ENCODE measurements around the gene ZHX3. TPM values are rescaled to one million over a fixed set of nuclear protein-coding genes. Genes with fewer than 3 reads are reported as not detected.

Gene ZHX3
- total and polyA plus RNA-seq, 2 donors, result 4.1 to 4.2 TPM

DNA sequence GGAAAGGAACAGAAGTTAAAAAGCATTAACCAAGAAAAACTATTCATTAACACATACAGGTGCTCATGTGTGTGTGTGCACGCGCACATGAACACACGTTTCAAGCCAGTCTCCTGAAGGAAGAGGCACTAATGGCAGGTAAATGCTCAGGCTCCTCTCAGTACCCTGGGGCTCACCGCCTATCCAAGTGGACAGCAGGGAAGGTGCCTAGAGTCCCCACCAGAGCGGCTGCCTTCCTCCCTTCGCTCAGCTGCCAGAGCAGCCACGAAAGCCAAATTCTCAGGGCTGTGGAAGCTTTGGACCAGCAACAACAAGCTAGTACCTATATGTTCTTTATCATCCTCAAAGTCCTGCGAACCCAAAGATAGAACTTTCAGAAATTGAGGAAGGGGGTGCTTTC is 137.6 kb downstream of the ZHX3 start:
- DNase-seq (ENCODE audit: low read depth in 6 of 9, low spot score in 9 of 9), result no peak
- Histone ChIP-seq H3K36me3 (ENCODE audit: control insufficient read depth in 2 of 2, insufficient read depth in 2 of 2, low read length in 1 of 2) (peaks cover 36 to 50% of the 10 kb centered on the region in 2 donors), H3K27me3 (ENCODE audit: control insufficient read depth in 2 of 2, insufficient read depth in 1 of 2, low read length in 1 of 2) (no peaks in the 10 kb centered on the region), H3K4me1 (ENCODE audit: control insufficient read depth in 2 of 2, insufficient read depth in 2 of 2, low read length in 2 of 2) (no peaks in the 10 kb centered on the region), H3K4me3 (ENCODE audit: low read length in 2 of 2) (no peak overlapping the region), H3K27ac (ENCODE audit: low read depth in 1 of 2, low read length in 1 of 2) (no peak overlapping the region), H3K9me3 (ENCODE audit: control insufficient read depth in 2 of 2, insufficient read depth in 1 of 2, low read length in 1 of 2) (no peaks in the 10 kb centered on the region)
- 97% methylated on average over 8 of the region's 8 CpGs for WGBS

DNA sequence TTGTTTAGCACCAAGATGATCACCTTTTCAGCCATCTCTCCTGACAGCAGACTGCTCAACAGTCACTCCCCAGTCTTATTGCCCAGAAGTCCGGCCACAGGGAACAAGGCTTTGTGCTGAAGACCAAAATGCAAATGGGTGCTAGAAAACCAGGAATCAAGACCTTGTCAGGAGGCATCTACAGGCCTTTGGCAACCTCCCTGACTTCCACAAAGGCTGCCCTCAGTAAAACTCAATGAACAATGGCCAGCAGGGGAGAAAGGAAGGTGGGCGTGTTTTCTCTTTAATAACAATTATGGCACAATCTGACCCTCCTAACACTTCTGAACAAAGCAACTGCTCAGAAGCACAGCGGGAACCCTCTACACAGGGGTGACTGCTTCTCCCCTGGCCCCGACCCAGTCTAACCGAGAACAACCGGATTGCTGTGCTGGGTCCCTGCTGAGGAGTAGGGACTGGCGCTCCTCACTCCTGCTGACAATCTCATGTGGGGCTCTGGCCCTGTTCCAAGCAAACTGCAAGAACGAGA is 138.6 kb downstream of the ZHX3 start:
- H3K27ac ChIP-seq (ENCODE audit: low read depth in 1 of 2, low read length in 1 of 2), result peak overlapping the region in 1 of 2 donors; percentile 40
- 96% methylated on average over 8 of the region's 8 CpGs for WGBS
- no peaks in the 10 kb centered on the region for H3K4me1 ChIP-seq (ENCODE audit: control insufficient read depth in 2 of 2, insufficient read depth in 2 of 2, low read length in 2 of 2)

DNA sequence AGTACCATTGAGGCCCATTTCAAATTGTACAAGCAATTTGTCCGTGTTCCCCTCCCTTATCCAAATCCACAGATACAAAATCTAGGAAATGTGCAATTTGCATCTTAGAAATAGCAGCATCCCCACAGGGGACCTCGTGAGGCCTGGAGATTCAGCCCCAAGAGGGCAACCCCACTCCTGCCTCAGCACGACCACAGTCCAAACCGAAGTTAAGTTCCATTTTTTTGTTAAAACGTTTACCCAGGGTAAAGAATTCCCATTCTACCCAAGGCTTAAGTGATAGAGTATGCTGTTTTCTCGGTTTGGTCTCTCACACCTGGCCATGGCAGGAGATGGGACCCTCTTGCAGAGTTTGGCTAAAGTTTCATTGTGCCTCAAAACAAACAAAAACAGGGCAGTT is 139.0 kb downstream of the ZHX3 start:
- H3K27ac ChIP-seq (ENCODE audit: low read depth in 1 of 2, low read length in 1 of 2), result no peak overlapping the region
- no peak overlapping the region for H3K4me3 ChIP-seq (ENCODE audit: low read length in 2 of 2)
- WGBS, result 97% methylated on average over 6 of the region's 6 CpGs
- peaks cover 51 to 63% of the 10 kb centered on the region in 2 donors for H3K36me3 ChIP-seq (ENCODE audit: control insufficient read depth in 2 of 2, insufficient read depth in 2 of 2, low read length in 1 of 2)
- no peaks in the 10 kb centered on the region for H3K4me1 ChIP-seq (ENCODE audit: control insufficient read depth in 2 of 2, insufficient read depth in 2 of 2, low read length in 2 of 2)
- no peak for DNase-seq (ENCODE audit: low read depth in 6 of 9, low spot score in 9 of 9)
- H3K27me3 ChIP-seq (ENCODE audit: control insufficient read depth in 2 of 2, insufficient read depth in 1 of 2, low read length in 1 of 2), result no peaks in the 10 kb centered on the region
- no peaks in the 10 kb centered on the region for H3K9me3 ChIP-seq (ENCODE audit: control insufficient read depth in 2 of 2, insufficient read depth in 1 of 2, low read length in 1 of 2)

More for the DNA sequence above, 138.6 kb downstream of the ZHX3 start:
- Histone ChIP-seq H3K4me3 (ENCODE audit: low read length in 2 of 2) (no peak overlapping the region), H3K9me3 (ENCODE audit: control insufficient read depth in 2 of 2, insufficient read depth in 1 of 2, low read length in 1 of 2) (no peaks in the 10 kb centered on the region), H3K27me3 (ENCODE audit: control insufficient read depth in 2 of 2, insufficient read depth in 1 of 2, low read length in 1 of 2) (no peaks in the 10 kb centered on the region), H3K36me3 (ENCODE audit: control insufficient read depth in 2 of 2, insufficient read depth in 2 of 2, low read length in 1 of 2) (peaks cover 46 to 58% of the 10 kb centered on the region in 2 donors)
- DNase-seq (ENCODE audit: low read depth in 6 of 9, low spot score in 9 of 9), result no peak

DNA sequence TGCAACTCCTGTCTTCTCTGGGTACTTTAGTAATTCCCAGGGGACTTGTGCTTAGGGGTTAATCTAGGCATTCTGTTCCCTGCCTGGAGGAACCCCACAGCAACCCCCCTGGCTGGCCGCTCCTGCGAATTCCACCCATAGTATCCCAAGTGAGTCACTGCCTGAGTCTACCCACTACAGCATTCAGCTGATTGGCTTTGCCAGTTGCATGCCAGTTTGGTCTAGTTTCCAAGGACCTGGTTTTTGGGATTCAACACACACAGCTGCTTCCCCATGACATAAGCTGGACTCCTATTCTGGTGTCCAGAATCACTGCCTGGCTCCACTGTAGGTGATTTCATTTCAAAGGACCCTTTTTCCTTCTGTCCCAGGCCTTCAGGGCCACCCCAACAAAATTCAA is 139.9 kb downstream of the ZHX3 start:
- H3K27ac ChIP-seq (ENCODE audit: low read depth in 1 of 2, low read length in 1 of 2), result no peak overlapping the region
- H3K36me3 ChIP-seq (ENCODE audit: control insufficient read depth in 2 of 2, insufficient read depth in 2 of 2, low read length in 1 of 2), result peaks cover 59 to 66% of the 10 kb centered on the region in 2 donors
- WGBS, result 97% methylated on average over 2 of the region's 2 CpGs
- no peaks in the 10 kb centered on the region for H3K27me3 ChIP-seq (ENCODE audit: control insufficient read depth in 2 of 2, insufficient read depth in 1 of 2, low read length in 1 of 2)
- DNase-seq (ENCODE audit: low read depth in 6 of 9, low spot score in 9 of 9), result no peak
- H3K9me3 ChIP-seq (ENCODE audit: control insufficient read depth in 2 of 2, insufficient read depth in 1 of 2, low read length in 1 of 2), result no peaks in the 10 kb centered on the region
- no peak overlapping the region for H3K4me3 ChIP-seq (ENCODE audit: low read length in 2 of 2)
- no peaks in the 10 kb centered on the region for H3K4me1 ChIP-seq (ENCODE audit: control insufficient read depth in 2 of 2, insufficient read depth in 2 of 2, low read length in 2 of 2)

DNA sequence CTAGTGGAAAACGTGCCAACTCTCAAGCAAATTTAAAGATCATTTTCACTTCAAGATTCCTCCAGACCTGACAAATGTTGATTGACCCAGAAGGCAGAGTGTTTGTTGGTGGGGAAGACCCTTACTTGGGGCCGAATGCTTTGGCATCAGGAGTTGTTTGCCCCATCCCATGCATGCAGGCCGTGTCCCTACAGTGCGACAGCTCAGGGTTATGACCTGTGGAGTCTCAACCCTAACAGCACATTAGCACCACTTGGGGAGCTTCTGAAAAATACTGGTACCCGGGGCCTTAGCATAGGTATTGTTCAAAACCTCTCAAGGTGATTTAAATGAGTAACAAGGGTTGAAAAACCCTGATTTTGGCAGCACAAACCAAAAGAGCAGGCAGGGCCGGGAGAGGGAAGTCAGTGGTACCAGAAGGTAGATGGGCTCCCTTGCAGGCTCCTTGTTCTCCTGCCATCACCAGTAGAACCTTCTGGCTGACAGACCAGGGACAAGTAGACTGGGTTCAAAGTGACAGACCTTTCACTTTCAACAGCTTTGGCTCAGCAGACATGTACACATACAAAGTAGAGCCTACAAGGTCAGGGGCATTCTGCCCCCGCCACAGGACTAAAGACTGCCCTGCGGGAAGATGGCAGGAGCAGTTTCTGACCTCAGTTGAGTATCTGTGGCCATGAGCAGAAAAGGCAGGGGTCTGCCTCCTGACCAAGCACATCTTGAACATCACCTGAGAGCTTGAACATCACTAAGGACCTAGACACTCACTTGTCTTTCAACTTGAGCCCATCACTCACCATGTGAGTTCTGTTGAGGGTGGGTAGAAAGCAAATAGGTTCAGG is 140.6 kb downstream of the ZHX3 start:
- H3K4me3 ChIP-seq (ENCODE audit: low read length in 2 of 2), result no peak overlapping the region
- peaks cover 66 to 68% of the 10 kb centered on the region in 2 donors for H3K36me3 ChIP-seq (ENCODE audit: control insufficient read depth in 2 of 2, insufficient read depth in 2 of 2, low read length in 1 of 2)
- no peaks in the 10 kb centered on the region for H3K9me3 ChIP-seq (ENCODE audit: control insufficient read depth in 2 of 2, insufficient read depth in 1 of 2, low read length in 1 of 2)
- DNase-seq (ENCODE audit: low read depth in 6 of 9, low spot score in 9 of 9), result no peak
- 97% methylated on average over 8 of the region's 8 CpGs for WGBS
- peak overlapping the region in 1 of 2 donors; percentile 61 for H3K27ac ChIP-seq (ENCODE audit: low read depth in 1 of 2, low read length in 1 of 2)
- H3K27me3 ChIP-seq (ENCODE audit: control insufficient read depth in 2 of 2, insufficient read depth in 1 of 2, low read length in 1 of 2), result no peaks in the 10 kb centered on the region
- no peaks in the 10 kb centered on the region for H3K4me1 ChIP-seq (ENCODE audit: control insufficient read depth in 2 of 2, insufficient read depth in 2 of 2, low read length in 2 of 2)

DNA sequence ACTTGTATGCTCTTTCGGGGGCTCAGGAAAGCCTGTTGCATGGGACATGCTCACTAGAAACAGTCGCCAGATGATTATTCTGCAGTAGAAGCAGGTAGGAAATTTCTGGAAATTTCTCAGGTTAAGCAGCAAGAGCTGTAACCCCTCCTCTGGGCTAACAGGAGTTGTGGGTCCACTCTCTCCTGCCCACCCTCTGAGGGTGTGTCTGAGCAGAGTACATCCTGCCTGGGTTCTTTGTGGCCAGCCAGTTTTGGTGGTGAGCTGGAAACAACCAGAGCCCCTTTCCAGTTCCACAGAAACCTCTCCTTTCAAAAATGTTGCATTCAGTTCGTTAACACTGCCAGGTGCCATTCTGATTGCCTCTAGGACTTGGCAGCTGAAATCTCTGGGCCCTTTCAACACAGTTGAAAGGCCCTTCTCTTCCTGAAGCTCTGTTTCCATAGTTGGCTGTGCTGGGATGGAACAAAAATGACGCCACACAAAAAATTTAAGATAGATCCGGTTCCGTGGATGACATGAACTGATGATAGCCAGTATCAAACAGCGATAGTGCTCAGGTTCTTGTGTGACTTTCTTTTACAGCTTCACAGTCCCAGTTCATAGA is 141.7 kb downstream of the ZHX3 start:
- no peaks in the 10 kb centered on the region for H3K9me3 ChIP-seq (ENCODE audit: control insufficient read depth in 2 of 2, insufficient read depth in 1 of 2, low read length in 1 of 2)
- H3K27ac ChIP-seq (ENCODE audit: low read depth in 1 of 2, low read length in 1 of 2), result peak overlapping the region in 1 of 2 donors; percentile 2
- 96% methylated on average over 7 of the region's 7 CpGs for WGBS
- DNase-seq (ENCODE audit: low read depth in 6 of 9, low spot score in 9 of 9), result no peak
- H3K36me3 ChIP-seq (ENCODE audit: control insufficient read depth in 2 of 2, insufficient read depth in 2 of 2, low read length in 1 of 2), result peaks cover 75 to 76% of the 10 kb centered on the region in 2 donors
- H3K4me1 ChIP-seq (ENCODE audit: control insufficient read depth in 2 of 2, insufficient read depth in 2 of 2, low read length in 2 of 2), result no peaks in the 10 kb centered on the region
- H3K27me3 ChIP-seq (ENCODE audit: control insufficient read depth in 2 of 2, insufficient read depth in 1 of 2, low read length in 1 of 2), result no peaks in the 10 kb centered on the region
- H3K4me3 ChIP-seq (ENCODE audit: low read length in 2 of 2), result no peak overlapping the region

DNA sequence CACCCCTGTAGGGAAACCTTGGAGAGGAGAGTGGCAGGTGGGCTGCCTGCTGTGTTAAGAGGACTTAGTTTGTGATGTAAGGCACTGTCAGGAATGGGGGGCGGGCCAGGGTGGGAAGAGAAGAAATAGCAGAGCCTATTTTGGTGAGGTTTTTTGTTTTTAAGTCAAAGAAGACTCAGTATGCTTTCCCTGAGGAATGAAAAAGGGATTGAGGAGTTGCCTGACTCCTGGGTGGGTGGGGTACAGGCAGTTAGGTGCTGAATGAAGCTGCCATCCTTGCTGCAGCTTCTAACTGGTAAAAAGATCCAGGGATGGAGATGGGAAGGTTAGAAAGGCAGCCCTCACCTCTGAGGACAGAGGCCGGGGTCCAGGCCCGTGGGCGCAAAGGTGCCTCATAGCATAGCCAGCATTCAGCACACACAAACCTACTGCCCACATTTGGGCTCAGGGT is 142.3 kb downstream of the ZHX3 start:
- no peak for DNase-seq (ENCODE audit: low read depth in 6 of 9, low spot score in 9 of 9)
- H3K9me3 ChIP-seq (ENCODE audit: control insufficient read depth in 2 of 2, insufficient read depth in 1 of 2, low read length in 1 of 2), result no peaks in the 10 kb centered on the region
- H3K4me1 ChIP-seq (ENCODE audit: control insufficient read depth in 2 of 2, insufficient read depth in 2 of 2, low read length in 2 of 2), result no peaks in the 10 kb centered on the region
- no peak overlapping the region for H3K4me3 ChIP-seq (ENCODE audit: low read length in 2 of 2)
- peaks cover 75 to 82% of the 10 kb centered on the region in 2 donors for H3K36me3 ChIP-seq (ENCODE audit: control insufficient read depth in 2 of 2, insufficient read depth in 2 of 2, low read length in 1 of 2)
- H3K27ac ChIP-seq (ENCODE audit: low read depth in 1 of 2, low read length in 1 of 2), result no peak overlapping the region
- no peaks in the 10 kb centered on the region for H3K27me3 ChIP-seq (ENCODE audit: control insufficient read depth in 2 of 2, insufficient read depth in 1 of 2, low read length in 1 of 2)
- 98% methylated on average over 4 of the region's 4 CpGs for WGBS

DNA sequence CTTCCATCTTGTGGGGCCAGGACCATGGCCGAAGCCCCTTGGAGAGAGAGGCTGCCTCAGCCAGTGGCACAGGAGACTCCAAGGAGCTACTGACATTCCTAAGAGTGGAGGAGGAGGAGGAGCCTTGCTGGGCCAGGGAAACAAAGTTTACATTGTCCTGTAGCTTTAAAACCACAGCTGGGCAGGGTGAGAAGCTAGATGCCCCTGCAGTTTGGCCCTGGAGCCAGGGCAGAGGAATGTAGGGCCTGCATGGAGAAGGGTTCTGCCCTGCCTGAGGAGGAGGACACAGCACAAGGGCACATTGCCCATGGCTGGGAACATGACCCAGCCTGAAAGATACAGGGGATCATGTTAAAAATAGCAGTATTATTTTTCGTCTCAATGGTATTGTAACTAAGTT is 142.7 kb downstream of the ZHX3 start:
- Histone ChIP-seq H3K27ac (ENCODE audit: low read depth in 1 of 2, low read length in 1 of 2) (no peak overlapping the region), H3K4me3 (ENCODE audit: low read length in 2 of 2) (no peak overlapping the region), H3K9me3 (ENCODE audit: control insufficient read depth in 2 of 2, insufficient read depth in 1 of 2, low read length in 1 of 2) (no peaks in the 10 kb centered on the region), H3K36me3 (ENCODE audit: control insufficient read depth in 2 of 2, insufficient read depth in 2 of 2, low read length in 1 of 2) (peaks cover 77 to 87% of the 10 kb centered on the region in 2 donors), H3K4me1 (ENCODE audit: control insufficient read depth in 2 of 2, insufficient read depth in 2 of 2, low read length in 2 of 2) (no peaks in the 10 kb centered on the region), H3K27me3 (ENCODE audit: control insufficient read depth in 2 of 2, insufficient read depth in 1 of 2, low read length in 1 of 2) (no peaks in the 10 kb centered on the region)
- DNase-seq (ENCODE audit: low read depth in 6 of 9, low spot score in 9 of 9), result no peak
- 98% methylated on average over 2 of the region's 2 CpGs for WGBS

DNA sequence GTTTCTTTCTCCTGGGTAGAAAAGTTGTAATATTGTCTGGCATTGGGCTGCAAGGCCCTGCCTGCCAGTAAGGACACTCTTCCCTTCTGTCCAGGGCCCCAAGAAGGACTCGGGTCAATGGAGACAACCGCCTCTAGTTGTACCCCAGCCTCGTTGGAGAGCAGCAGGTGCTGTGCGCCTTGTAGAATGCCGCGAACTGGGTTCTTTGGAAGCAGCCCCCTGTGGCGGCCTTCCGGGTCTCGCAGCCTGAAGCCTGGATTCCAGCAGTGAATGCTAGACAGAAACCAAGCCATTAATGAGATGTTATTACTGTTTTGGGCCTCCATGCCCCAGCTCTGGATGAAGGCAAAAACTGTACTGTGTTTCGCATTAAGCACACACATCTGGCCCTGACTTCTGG is 143.2 kb downstream of the ZHX3 start:
- H3K27me3 ChIP-seq (ENCODE audit: control insufficient read depth in 2 of 2, insufficient read depth in 1 of 2, low read length in 1 of 2), result no peaks in the 10 kb centered on the region
- no peaks in the 10 kb centered on the region for H3K4me1 ChIP-seq (ENCODE audit: control insufficient read depth in 2 of 2, insufficient read depth in 2 of 2, low read length in 2 of 2)
- no peak overlapping the region for H3K4me3 ChIP-seq (ENCODE audit: low read length in 2 of 2)
- no peaks in the 10 kb centered on the region for H3K9me3 ChIP-seq (ENCODE audit: control insufficient read depth in 2 of 2, insufficient read depth in 1 of 2, low read length in 1 of 2)
- H3K27ac ChIP-seq (ENCODE audit: low read depth in 1 of 2, low read length in 1 of 2), result no peak overlapping the region
- peaks cover 81 to 91% of the 10 kb centered on the region in 2 donors for H3K36me3 ChIP-seq (ENCODE audit: control insufficient read depth in 2 of 2, insufficient read depth in 2 of 2, low read length in 1 of 2)
- no peak for DNase-seq (ENCODE audit: low read depth in 6 of 9, low spot score in 9 of 9)
- 97% methylated on average over 10 of the region's 10 CpGs for WGBS

All from thymus (tissue), 11 donors.